HG03095 (cell line): ENCODE measurements around the gene NAALADL1.

Experiments
- ATAC-seq: cut with Tn5 transposase; IDR thresholded peaks from one replicate; pipeline ENCODE4 v1.9.1; 2021; ENCODE audit warnings: moderate library complexity; ENCODE audit not compliant: unreplicated experiment

Gene NAALADL1

DNA sequence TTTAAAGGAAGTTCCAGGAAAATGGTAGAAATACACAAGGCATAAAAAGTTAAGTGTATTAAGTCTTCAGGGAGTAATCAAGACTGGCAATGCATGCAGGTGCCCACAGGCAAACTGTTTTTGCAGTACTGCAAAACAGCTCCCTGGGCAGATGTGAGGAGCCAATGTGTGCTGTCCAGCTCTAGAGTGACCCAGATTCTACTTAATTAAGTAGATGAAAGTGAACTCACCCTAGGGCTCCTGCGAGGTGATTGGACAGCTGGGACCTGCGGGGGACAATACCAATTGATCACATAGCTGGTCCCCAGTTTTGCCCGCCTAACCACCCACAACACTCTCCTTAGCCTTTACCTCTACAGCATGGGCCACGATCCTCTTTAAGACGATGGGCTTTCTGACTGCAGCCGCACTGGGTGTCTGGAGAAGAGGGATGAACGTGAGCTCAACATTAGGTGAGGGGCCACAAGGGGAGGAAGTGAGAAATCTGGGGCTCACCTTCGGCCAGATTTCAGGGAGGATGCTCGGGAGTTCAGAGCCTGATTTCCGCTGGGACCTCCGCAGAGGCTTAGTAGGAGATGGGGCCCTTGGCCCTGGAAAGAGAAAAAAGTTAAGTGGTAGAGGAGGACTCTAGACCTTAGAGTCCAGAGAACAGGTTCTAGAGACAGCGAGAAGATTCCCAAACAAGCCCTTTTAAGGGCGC, 24.9 kb upstream of the NAALADL1 start:
- ATAC-seq = no peak

DNA sequence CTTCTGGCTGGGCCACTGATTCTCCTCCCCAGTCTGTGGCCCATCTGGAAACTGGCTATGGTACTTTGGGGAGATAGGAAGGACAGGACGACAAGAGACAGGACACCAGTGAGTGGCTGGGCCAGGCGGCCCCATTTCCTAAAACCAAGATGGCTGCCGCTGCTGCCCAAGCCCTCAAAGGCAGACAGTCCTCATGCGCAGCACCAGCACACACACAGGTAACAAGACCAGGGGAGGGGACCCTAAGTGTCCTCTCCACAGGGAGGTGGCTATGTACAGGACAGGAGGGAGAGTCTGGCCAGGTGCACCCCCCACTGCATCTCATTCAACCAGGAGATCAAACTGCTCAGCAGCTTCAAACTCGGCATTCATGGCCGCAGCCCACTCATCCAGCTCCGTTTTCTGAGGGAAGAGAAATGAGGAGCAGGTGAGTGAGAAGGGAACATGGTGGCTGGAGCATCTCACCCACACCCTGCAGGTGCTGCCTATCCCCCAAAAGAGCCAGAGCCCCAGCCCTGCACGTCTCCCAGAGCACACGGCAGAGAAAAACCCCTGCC, 20.5 kb upstream of the NAALADL1 start:
- no peak for ATAC-seq

DNA sequence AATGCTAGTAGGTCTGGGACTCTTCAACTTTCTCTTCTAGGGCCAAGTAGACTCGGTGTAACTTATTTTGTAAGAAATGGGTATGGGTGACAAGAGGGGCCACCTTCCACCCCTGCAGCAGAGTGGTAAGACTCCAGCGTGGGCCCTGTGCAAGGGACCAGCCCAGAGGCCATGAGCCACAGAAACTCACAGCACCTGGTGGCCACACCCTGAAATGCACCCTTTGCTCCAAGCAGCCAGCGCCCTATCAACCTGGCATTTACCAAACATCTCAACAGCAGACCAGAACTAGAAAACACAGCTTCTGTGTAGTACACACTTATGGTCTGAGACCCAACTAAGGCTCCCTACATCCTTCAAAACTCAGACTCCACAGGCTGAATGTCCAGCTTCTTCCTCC, 19.8 kb upstream of the NAALADL1 start:
- no peak for ATAC-seq

DNA sequence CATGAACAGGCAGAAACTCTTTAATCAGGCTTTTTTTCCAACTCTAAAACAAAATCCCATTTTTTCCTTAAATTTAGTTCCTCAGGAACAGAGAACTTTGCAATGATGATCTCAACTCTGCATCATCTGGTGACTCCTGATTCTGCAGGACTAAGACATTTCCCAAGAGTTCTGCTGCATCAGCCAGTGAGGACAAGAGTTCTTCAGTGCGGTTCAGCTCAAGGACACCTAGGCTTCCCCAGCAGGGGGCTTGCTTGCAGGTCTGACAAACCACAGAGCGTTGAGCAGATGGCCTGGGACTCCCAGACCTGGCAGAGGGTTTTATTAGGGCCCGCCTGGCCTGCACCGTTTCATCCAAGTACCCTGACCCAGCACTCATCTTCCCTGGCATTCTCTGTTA, 19.1 kb upstream of the NAALADL1 start:
- no peak for ATAC-seq

DNA sequence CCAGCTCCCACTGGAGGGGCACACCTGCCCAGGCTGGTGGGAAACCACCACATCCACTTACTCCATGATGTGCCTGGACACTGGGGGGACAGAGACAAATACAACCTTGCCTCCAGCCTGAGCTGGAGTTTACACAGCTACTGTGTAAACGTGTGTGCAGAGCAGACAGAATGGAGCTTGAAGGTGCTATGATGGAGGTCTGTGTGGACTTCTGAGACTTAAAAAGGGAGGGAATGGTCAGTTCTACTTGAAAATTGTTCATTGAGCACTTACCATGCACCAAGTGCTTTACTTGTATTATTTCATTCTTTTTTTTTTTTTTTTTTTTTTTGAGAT, 14.2 kb upstream of the NAALADL1 start:
- ATAC-seq = no peak

DNA sequence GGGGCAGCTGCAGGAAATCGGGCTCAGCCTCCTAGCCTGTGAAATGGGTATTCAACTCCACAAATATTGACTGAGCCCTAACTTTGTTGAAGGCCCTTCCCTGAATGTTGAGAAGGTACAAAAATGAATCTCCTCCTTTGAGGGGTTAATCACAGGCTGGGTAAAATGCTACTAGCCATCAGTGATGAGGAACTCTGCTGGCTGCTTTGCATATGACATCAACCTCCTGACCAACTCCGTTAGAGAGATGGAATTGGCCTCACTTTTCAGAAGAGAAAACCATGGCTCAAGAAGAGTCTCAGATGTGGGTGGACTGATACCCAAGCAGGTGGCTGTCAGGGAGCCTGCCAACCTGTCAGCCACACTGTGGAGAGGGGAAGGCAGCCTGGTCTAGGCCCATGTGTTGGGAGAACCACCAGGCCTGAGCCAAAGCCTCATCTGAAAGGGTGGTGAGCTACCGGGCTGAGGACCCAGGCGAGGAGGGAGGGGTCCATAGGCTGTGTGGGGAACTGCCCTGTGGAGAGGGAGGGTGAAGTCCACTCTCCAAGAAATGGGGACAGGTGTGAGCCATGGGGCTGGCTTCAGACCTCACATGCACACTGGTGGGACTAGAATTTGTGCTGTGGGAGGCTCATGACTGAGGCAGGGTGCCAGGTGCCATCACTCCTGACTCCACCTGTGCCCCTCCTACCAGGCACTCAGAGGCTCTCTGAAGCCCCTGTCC, 13.7 kb upstream of the NAALADL1 start:
- ATAC-seq = no peak

DNA sequence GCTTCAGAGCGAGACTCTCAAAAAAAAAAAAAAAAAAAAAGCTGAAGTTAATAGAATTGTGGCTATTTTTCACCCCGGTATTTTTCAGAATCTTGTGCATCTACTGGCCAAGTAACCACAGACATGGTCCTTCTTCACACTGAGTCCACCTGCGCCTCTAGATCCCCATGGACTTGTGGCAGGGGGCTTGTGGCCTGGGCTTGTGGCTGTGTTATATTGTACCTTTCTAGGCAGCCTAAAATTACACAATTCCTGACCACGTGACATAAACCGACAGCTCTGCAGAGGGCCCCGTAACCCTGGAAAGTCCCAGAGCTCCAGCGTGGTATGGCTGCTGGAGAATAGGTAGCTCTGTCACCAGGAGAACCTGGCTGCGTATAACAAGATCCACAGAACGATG, 10.9 kb upstream of the NAALADL1 start:
- no peak for ATAC-seq

DNA sequence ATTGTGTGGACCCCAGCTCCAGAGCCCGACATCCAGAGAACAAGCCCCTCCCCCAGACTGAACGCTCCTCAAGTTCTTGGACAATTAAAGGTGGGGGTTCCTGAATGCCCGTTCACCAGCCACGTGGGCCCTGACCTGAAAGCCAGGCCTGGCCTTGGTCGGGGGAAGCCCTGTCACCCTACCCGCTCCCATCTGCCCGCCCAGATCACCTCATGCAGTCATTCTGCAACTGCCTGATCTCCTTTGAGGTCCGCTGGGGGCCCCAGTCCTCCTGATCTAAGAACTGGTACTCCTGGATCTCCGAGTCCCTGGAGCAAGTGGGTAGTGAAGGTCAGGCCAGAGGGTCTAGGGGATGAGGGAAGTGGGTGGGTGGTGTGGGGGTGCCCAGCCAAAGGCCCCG, 9.1 kb upstream of the NAALADL1 start:
- ATAC-seq = no peak

DNA sequence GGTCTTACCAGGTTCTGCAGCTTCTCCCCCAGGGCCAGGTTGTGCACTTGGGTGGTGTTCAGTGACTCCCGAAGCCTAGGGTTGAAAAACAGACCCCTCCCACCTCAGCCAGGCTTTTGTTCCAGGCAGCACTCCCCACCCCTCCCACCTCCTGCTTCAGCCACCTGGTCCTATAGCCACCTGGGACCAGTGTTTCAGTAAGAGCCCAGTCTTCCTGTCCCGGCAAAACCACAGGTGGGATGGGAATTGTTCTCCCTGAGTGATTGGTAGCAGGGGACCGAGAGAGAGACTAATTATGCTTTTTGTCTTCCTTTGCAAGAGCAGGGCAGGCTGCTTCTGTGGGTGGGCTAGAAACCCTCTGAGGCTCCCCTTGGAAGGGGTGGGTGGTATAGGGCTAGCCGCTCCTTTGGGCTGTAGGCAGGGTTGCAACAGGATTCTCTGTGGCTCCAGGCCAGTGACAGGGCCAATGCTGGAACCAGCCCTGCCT, 8.5 kb upstream of the NAALADL1 start:
- ATAC-seq = no peak

DNA sequence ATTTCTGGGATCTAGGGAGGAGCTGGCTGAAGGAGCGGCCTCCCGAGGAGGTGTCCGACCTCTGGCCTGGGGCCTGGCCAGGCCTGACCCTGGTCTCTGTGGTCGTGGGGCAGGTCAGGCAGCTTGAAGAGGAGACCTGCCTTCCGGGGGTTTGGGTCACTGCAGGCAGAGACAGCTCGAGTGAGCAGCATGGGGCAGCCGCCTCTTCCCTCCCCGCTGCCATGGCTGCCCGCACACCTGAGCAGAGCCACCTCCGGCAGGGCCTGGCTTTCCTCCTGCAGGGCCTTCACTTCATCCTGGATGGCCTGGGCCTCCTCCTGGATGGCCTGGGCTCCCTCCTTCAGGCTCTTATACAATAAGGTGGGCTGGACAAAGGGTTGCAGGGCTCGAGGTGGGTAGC, 8.0 kb upstream of the NAALADL1 start:
- no peak for ATAC-seq

DNA sequence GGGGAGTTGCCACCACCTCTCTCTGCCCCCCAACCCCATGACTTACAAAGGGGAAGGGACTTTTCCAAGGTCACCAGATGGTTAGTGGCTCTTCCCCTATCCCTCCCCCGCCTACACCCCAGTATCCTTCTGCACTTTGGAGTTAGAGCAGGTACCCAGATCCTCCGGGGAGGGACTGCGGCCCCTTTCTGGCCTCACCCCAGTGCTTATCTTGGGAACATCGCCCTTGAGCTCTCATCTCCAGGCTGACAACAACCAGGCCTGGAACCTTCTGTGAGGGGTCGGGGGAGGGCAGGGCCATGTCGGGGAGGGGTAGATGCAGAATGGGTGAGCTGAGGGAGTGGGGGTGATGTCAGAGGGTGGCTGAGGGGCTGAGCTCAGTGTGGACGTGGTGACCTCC, 7.5 kb upstream of the NAALADL1 start:
- ATAC-seq = no peak

DNA sequence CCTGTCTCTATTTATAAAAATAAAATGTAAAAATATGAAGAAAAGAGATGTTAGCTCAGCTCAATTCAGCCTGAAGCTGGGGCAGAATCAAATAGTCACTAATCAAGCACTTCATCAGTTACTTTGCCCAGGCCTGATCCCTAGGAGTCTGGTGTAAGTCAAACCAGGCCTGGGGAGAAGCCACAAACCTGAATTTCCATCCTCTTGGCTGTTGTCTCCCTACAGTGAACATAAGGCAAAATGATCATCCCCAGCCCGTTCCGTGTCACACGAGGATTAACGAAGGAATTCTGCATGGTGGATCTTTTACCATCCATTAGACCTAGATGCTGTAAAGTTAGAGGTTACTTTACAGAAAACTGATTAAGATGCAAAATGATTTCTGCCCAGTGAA, 6.5 kb upstream of the NAALADL1 start:
- ATAC-seq = no peak

DNA sequence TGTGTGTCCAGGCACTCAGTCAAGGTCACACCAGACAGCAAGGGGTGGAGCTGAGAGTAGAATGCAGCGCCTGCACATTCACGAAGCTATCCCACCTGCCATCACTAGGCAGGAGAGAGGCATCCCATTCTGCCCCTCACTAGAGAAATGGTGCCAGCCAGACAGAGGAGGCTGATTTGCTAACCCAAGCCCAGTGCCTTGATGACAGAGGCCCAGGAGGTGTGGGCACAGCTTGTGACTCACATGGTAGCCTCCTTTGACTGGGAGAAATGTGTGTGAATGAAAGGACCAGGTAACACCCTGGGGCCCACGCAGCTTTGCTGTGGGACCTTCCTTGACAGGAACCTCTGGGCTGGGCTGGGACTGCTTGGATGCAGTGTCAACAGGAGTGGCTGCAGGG, 5.2 kb upstream of the NAALADL1 start:
- no peak for ATAC-seq

DNA sequence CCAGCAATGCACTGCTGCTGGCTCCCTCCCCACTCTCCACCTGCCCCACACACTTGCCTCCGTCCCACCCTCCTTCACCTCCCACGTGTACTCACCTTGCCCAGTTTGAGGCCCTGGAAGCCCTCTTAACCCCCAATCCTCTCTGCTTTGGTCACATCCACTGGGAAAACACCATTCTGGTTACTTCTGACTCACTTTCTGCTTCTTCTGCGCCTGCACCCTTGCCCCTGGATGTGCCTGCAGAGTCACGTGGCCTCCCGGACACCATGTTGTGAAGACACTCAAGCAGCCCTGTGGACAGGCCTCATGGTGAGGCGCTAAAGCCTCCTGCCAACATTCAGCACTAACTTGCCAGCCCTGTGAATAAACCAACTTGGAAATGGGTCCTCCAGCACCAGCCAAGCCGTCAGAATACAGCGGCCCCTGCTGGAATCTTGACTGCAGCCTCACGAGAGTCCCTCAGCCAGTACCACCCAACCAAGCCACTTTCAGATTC, 2.6 kb upstream of the NAALADL1 start:
- ATAC-seq = no peak

DNA sequence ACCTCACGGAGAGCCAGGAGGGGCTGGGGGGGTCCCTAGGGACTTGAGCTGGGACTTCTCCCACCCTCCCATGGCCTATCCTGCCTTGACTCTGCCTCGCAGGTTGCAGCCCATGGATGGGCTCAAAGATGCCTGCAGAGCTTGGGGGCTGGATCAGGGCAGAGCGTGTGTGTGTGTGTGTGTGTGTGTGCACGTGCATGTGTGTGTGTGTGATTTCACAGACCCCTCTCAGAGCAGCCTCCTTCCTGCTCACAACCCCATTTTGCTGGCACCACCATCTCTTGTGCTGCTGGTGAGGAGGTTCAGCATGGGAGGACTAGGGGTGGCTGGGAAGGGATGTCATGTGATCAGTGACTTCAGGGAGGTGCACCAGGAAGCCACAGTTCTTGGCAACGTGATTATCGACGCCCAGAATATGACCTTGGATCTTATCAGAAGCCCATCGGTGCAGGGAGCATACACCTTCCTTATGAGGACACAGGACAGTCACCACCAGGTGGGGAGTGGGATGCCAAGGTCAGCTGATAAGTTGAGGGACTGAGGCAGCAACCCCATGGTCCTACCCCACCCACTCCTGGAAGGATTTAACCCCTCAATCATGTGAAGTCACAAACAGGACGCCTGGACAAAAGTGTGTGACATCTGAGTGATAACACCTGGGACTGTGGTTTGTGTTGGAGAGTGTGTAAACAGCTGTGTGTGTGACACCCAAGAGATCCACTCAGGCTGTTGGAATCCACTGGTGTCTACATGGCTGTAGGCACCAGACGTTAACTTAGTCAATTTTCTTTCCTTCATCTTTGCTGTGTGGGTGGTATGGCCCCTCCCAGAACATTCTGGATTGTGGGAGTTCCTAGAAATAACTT, 1.8 kb upstream of the NAALADL1 start:
- ATAC-seq = no peak

DNA sequence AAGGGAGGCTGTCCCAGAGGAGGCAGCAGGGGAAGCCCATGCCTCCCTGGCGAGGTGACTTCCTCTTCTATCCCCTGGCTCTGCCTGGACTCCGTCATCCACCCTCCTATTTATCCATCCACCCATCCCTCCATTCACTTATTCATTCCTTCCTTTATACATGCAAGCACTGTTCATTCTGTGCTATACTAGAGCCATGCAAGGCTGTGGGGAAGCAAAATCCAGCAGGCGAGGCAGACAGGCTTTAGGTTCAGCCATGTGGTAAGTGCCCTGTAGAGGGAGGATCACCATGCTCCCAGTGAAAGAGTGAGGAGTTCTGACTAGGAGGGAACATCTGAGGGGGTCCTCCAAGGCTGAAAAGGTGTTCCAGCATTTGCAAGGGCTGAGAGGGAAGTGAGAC, 1.2 kb upstream of the NAALADL1 start:
- no peak for ATAC-seq

DNA sequence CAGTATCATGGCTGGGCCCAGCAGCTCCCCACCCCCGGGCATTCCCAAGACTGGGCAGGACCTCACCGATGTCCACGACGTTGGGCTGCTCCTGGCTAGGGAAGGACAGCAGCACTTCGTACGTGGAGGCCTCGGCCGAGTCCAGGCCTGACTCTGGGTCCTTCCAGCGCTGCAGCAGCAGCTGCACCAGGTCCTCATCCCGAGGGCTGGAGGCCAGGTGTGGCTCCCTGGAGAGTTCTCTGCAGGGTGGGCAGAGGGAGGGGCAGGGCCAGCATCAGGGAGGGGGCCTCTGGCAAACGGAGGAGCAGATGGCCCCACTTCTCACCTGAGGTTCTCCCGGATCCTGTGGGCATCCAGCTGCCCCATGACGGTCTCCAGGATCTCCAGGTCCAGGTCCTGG, 341 bp downstream of the NAALADL1 start:
- no peak for ATAC-seq

DNA sequence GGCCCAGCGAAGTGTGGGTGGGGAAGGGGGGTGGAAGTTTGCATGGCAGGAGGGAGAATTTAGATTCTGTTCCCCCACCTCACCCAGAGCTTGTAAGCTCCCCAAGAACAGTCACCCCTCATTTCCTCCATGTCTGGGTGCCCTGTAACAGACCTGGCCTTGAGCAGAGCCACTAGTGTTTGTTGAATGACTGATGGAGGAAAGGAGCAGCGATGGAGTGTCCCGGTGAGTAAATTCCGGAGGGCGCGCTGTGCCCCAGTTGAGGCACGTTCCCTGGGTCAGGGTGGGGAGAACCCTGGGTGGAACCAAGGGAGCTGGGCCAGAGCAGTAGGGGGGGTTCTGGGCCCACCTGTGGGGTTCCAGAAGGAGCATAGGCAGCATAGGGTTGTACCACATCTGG, 827 bp downstream of the NAALADL1 start:
- ATAC-seq = no peak

DNA sequence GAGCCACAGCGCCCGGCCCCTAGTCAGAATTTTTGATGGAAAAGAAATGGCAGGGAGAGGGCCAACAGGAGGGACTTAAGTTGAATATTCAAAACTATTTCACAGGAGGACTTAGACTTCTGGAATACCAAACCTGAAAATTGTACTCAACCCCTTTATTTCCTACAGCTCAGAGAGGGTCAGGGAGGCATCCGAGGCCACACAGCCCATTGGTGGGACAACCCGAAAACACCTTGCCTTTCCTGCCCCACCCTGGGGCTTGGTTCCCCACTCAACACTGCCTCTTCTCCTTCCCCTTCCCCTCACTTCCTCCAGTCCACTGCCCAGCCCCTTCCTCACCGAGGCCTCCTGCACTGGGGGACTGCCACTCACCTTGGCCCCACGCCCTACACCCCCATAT, 1.4 kb downstream of the NAALADL1 start:
- no peak for ATAC-seq

DNA sequence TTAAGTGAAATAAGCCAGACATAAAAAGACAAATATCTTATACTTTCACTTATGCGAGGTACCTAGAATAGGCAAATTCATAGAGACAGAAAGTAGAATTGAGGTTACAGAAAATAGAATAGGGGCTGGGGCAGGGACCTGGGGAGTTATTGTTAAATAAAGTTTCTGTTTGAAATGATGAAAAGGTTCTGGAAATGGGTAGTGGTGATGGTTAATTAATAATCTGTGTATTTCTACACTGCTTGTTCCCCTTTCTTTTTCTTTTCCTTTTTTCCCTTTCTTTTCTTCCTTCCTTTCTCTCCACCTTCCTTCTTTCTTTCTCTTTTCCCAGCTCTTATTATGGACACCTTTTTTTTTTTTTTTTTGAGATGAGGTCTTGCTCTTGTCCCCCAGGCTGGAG, 2.8 kb downstream of the NAALADL1 start:
- no peak for ATAC-seq

DNA sequence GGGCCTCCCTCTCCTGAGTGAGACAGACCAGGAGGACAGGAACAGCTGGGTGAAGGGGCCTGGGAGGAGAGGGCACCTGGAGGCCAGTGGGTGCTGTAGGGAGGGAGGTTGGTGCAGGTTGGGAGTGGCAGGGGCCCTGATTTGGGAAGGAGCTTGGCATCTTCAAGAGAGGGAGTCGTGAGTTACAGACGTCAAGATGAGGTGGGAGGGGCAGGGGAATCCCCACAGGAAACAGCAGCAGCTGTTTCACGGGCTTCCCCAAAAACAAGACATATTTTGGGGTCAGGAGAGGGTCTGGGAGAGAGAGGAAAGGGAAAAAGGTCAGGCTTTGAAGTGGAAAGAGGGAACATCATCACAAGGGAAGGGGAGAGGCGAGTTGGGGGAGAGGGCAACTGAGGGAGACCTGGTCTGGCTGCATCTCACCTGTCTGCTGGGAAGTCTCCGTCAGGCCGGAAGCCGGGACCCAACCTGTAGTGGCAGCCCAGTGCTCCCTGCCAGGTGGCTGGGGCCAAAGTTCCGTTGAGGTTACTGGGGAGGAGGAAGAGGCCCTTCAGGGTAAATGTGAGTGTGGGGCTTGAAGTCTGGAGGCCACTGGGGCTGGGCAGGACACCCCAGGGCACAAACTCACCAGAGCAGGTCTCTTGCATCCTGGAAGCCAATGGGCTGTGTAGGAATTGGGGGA, 4.4 kb downstream of the NAALADL1 start:
- no peak for ATAC-seq
